KBM-7 (cell line): Measurements from ENCODE around the gene GIPC3.
A peak's percentile ranks its signal among the peaks of the same experiment; 100 is the strongest.

Source experiments
- DNase-seq: peaks from one replicate; pipeline ENCODE4 v3.0.0-alpha.2; 2015
- in situ Hi-C: fragments of 300-500 bp; cut with MboI; formaldehyde crosslinking; loops from 2 replicates; pipeline ENCODE4 v1.14.3; 2020; ENCODE audit warnings: low sequenced_read_pairs, low pct_unique_long_range_greater_than_20kb, mixed read lengths

GIPC3 gene

GRCh38 chr19:3585301-3586126, at the start of gene GIPC3:
TSS of gene GIPC3 (plus strand) at chr19:3585478. CDS start at chr19:3585598, 120 bp downstream.
- peak; percentile 31 for DNase-seq
- in situ Hi-C loops = no loop called here

DNA sequence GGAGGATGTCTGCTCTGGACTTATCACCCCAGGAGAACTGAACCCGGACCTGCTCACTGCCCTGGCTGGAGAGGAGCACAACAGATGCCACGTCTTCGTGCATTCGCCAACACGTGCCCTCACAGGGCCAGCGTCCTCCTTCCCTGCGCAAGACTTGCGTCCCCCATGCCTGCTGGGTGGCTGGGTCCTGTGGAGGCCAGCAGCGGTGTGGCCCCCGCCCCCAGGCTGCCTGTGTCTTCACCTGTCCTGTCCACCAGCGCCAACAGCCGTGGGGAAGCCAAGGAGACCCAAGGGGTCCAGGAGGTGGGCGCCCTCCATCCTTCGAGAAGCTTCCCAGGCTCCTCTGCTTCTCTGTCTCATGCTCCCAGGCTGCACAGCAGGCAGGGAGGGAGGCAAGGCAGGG, 49.7 kb upstream of the GIPC3 start:
- no peak for DNase-seq
- in situ Hi-C loops = no loop called here

- in situ Hi-C loops = no loop called here
- DNase-seq = no peak
Measured at GRCh38 chr19:3535981-3536380, 49.3 kb upstream of the GIPC3 start.

GRCh38 chr19:3536429-3537100, 48.7 kb upstream of the GIPC3 start:
- DNase-seq = no peak
- in situ Hi-C loops = no loop called here

- in situ Hi-C loops = no loop called here
- no peak for DNase-seq
Measured at GRCh38 chr19:3537101-3537437, 48.2 kb upstream of the GIPC3 start.

DNA sequence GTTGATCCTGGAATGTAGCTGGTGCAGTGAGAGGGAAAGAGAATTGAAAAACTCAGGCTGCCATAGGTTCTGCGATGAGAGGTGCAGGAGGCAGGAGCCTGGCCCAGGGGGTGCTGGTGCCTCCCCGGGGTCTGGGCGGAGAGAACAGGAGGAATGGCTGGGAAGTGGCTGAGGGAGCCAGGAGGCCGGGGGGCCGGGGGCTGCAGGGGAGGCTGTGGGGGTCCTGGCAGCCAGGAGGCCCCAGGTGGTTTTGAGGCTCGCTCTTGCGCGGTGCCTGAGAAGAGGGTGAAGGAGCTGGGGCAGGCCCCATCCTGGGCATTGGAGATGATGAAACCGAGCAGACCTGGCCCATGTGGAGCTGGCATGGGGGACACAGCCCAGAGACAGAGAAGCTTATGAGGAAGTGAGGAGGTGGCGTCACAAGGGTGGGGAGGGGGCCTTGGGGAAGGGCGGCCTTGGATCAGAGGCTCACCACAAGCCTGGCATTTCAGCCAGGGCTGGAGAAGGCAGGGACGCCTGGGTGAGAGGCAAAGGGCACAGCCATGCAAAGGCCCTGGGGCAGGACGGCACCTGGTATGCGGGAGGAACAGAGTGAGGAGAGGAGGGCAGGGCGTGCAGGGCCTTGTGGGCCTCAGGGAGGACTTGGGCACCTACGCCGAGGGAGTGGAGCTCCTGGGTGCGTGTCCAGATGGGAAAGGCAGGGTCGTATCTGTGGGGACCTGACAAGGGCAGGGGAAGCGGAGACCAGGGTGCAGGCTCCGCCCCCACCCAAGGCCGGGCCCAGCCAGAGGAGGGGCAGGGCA, 47.6 kb upstream of the GIPC3 start:
- in situ Hi-C loops = no loop called here
- DNase-seq = no peak

DNA sequence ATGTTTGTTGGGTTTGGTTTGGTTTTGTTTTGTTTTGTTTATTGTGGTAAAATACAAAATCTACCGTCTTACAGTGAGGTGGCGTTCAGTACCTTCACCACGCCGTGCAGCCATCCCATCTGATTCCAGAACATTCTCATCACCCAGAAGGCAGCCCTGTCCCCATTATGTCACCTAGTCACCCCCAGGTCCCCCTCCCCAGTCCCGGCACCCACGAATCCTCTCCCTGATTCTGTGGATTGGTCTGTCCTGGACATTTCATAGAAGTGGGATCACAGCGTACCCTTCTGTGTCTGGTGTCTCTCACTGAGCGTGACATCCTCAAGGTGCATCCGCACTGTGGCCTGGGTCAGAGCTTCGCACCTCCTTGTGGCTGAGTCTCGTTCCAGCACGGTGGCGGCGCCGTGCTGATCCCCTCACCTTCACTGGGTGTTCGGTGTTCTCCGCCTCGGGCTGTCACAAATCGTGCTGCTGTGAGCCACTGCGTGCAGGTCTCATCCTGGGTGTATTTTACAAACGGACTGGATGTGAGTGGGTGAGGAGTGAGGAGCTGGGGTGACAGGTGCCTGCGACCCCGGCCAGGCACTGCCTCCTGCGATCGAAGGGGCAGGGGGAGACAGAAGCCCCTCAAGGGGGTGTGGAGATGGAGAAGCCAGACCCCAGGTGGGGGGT, 46.9 kb upstream of the GIPC3 start:
- DNase-seq = no peak
- in situ Hi-C loops = no loop called here

DNA sequence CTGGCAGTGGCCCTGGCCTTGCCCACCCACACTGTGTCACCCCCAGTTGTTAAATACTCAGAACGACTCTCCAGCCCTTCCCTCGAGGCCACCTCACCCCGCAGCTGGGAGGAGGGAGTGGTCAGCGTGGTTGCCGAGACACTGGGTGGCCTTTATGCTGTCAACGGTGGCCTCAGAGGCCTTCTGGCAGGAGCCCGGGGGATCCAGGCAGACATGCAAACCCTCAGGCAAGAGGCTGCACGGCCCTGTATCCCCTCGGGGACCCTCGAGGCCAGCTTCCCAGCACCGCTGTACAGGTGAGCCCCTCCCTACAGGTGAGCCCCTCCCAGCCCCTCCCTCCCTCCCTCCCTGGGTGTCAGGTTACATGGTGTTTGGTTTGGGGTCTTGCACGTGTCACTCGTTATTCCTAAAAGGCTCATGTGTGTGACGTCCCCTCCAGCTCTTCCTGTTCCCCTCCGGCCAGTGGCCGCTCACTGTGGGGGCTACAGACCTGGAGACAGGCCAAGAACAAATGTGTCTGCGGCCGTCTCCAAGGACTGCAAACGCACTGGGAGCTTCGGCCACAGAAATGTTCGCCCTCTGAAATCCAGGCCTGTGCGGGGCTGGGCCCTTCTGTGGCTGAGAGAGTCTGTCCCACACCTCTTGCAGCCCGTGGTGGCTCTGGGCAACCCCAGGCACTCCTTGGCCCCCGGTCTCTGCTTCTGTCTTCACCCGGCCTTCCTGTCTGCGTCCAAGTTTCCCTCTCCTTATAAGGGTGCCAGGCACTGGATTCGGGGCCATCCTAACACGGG, 46.1 kb upstream of the GIPC3 start, which contains the start of gene TEKTIP1:
Gene TEKTIP1 (plus strand): TSS at position 210 of the 791 bp plus-strand sequence. CDS start 4 bp downstream, at position 214.
- in situ Hi-C loops = no loop called here

GRCh38 chr19:3539756-3540118, 45.5 kb upstream of the GIPC3 start:
- in situ Hi-C loops = no loop called here
- DNase-seq = no peak

More for the DNA sequence above, 46.1 kb upstream of the GIPC3 start, which contains the start of gene TEKTIP1:
- no peak for DNase-seq

- in situ Hi-C loops = no loop called here
- DNase-seq = no peak
Measured at GRCh38 chr19:3543150-3544057, 41.9 kb upstream of the GIPC3 start.

DNA sequence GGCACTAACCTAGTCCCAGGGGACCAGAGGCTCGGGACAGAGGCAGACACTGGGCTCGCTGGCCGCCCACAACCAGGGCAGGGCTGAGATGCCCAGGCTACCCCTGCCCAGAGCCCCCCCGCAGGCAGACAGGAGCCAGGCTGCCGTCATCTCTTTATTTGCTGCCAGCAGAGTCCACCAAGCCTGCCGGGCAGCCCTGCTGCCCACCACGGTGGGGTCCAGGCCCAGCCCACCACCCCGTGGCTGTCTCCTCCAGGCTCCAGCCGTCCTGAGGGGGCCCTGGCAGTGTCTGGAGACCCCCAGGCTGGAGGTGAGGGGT, 41.3 kb upstream of the GIPC3 start:
- DNase-seq = no peak
- in situ Hi-C loops = no loop called here

DNA sequence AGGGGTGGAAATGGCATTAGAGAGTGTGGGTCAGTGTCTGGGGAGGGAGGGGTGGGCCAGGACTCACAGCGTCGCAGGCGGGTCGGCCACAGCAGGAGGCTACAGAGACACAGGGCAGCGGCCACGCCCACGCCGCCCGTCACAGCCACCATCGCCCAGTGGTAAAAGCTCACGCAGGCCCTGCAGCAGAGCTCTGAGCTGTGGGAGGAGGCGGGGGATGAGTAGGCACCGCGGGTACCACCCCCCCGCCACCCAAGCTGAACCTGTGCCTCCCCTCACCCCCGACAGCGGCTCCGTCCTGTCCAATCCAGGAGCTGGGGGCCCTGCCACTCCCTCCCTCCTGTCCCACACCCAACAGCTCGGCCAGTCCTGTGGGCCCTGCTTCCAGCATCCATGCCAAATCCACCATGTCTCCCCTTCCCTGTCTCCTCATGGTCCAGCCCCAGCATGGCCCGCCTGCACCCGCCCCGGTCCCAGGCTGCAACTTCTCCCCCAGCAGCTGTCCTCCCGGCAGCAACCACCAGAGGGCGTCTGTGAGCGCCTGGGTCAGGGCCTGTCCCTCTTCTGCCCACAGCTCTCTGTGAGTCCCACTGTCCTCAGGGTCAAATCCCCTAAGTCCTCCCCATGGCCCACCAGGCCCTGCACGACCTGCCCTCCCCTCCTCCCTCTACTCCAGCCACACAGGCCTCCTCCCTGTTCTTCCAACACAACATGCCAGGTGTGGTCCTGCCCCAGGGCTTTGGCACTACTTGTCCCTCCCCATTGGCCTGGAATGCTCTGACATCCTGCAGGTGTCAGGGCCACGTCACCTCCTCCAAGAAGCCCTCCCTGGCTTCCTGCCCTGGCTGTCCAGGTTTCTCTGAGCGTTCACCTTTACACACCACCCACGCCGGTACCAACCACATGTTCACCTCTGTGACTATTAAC, 40.3 kb upstream of the GIPC3 start:
- DNase-seq = peak; percentile 74
- in situ Hi-C loops = no loop called here

DNA sequence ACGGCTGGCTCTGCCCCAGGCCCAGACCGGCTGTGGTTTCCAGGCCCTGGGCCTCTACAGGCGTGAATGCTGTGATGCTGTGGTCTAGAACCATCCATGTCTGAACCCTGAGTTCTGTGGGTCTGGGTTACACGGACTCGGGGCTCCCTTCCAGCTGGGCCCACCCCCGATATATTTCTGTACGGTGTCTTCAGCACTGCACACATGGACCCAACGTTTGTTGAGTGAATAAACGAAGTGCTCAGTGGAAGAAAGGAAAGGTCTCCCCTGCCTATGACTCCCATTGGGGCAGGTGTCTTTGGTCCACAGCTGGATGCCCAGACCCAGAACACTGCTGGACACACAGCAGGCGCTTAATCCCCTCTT, 39.6 kb upstream of the GIPC3 start:
- no peak for DNase-seq
- in situ Hi-C loops = no loop called here

GRCh38 chr19:3546119-3546518, 39.2 kb upstream of the GIPC3 start:
- in situ Hi-C loops = no loop called here

DNA sequence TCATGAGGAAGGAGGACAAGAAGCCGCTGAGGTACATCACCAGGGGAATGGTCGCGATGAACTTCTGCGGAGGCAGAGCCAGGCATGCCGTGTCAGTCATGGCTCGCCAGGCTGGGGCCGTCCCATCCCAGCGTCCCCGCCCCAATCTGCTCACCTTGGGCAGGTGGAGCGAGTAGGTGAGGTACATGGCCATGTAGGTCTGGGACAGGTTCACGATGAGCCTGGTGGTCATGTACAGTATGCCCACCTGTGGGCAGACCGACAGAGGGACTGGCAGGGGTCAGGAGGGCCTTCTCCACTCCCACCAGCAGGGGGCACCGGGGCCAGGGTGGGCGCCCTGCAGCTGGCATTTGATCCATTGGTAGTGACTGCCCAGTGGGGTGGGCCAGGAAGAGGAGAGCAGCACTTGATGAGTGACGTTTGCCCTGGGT, 38.0 kb upstream of the GIPC3 start:
- no peak for DNase-seq
- in situ Hi-C loops = no loop called here

More at GRCh38 chr19:3546119-3546518, 39.2 kb upstream of the GIPC3 start:
- DNase-seq = no peak

- no peak for DNase-seq
- in situ Hi-C loops = no loop called here
Measured at GRCh38 chr19:3547767-3548282, 37.5 kb upstream of the GIPC3 start.

GRCh38 chr19:3548606-3549005, 36.7 kb upstream of the GIPC3 start:
- in situ Hi-C loops = no loop called here
- no peak for DNase-seq
